Astrocyte (in vitro differentiated cells and primary cell): ENCODE results near the gene SMTNL2.
"Not testable (repeated sequence)": the region's sequence is repeated elsewhere in the genome, so short reads cannot be mapped to it uniquely, and the experiment has no call there.

Experiments used
- EZH2 ChIP-seq: IDR thresholded peaks from 2 replicates; pipeline ENCODE4 v1.6.1; 2012; ENCODE audit warnings: mild to moderate bottlenecking, low read length, inconsistent platforms; ENCODE audit not compliant: insufficient read depth
- TF ChIP-seq, protein P1 (sequence below): IDR thresholded peaks from 2 replicates; pipeline ENCODE4 v1.5.1; 2011; ENCODE audit warnings: low read depth, mild to moderate bottlenecking, inconsistent platforms, low read length, moderate library complexity; ENCODE audit not compliant: insufficient read depth

DNA sequence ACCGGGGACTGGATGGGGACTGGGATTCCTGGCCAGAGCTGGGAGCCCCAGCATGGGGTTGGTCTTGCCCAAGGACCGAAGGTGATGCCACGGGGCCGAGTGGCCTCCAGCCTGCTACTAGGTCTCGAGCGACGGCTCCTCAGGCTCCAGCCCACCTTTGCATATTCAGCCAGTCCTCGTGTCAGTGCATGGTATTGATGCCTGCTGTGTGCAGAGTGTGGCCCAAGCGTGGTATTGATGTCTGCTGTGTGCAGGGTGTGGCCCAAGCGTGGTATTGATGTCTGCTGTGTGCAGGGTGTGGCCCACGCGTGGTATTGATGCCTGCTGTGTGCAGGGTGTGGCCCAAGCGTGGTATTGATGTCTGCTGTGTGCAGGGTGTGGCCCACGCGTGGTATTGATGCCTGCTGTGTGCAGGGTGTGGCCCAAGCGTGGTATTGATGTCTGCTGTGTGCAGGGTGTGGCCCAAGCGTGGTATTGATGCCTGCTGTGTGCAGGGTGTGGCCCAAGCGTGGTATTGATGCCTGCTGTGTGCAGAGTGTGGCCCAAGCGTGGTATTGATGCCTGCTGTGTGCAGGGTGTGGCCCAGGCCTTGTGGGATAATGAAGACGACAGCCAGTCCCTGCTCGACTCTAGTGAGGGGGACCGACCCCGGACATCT, 11.5 kb downstream of the SMTNL2 start:
- TF ChIP-seq, protein P1, sequence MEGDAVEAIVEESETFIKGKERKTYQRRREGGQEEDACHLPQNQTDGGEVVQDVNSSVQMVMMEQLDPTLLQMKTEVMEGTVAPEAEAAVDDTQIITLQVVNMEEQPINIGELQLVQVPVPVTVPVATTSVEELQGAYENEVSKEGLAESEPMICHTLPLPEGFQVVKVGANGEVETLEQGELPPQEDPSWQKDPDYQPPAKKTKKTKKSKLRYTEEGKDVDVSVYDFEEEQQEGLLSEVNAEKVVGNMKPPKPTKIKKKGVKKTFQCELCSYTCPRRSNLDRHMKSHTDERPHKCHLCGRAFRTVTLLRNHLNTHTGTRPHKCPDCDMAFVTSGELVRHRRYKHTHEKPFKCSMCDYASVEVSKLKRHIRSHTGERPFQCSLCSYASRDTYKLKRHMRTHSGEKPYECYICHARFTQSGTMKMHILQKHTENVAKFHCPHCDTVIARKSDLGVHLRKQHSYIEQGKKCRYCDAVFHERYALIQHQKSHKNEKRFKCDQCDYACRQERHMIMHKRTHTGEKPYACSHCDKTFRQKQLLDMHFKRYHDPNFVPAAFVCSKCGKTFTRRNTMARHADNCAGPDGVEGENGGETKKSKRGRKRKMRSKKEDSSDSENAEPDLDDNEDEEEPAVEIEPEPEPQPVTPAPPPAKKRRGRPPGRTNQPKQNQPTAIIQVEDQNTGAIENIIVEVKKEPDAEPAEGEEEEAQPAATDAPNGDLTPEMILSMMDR = not testable (repeated sequence)
- not testable (repeated sequence) for TF ChIP-seq EZH2
